Ishikawa (cell line): ENCODE measurements around the gene DMP1.

Experiments
- CEBPB ChIP-seq: IDR thresholded peaks from 2 replicates; pipeline ENCODE4 v1.6.1; 2012
- CREB1 ChIP-seq: IDR thresholded peaks from 2 replicates; pipeline ENCODE4 v1.6.1; 2012; ENCODE audit warnings: low read depth
- EGR1 ChIP-seq: IDR thresholded peaks from 2 replicates; pipeline ENCODE4 v1.6.1; 2012
- EP300 ChIP-seq: IDR thresholded peaks from 2 replicates; pipeline ENCODE4 v1.6.1; 2012; ENCODE audit warnings: borderline replicate concordance
- FOXM1 ChIP-seq: IDR thresholded peaks from 2 replicates; pipeline ENCODE4 v1.6.1; 2012; ENCODE audit warnings: low read depth, borderline replicate concordance
- NFIC ChIP-seq: IDR thresholded peaks from 2 replicates; pipeline ENCODE4 v1.6.1; 2012
- RAD21 ChIP-seq: IDR thresholded peaks from 2 replicates; pipeline ENCODE4 v1.6.1; 2012; ENCODE audit warnings: low read depth
- TAF1 ChIP-seq: IDR thresholded peaks from 2 replicates; pipeline ENCODE4 v1.6.1; 2012; ENCODE audit warnings: low read depth, mild to moderate bottlenecking
- TCF12 ChIP-seq: IDR thresholded peaks from 2 replicates; pipeline ENCODE4 v1.6.1; 2012; ENCODE audit warnings: low read depth
- TEAD4 ChIP-seq: IDR thresholded peaks from 2 replicates; pipeline ENCODE4 v1.6.1; 2012
- YY1 ChIP-seq: IDR thresholded peaks from 2 replicates; pipeline ENCODE4 v1.6.1; 2012; ENCODE audit warnings: low read depth
- ZBTB7A ChIP-seq: IDR thresholded peaks from 2 replicates; pipeline ENCODE4 v1.6.1; 2012; ENCODE audit warnings: low read depth
- TF ChIP-seq, protein P1 (sequence below): IDR thresholded peaks from 2 replicates; pipeline ENCODE4 v1.6.1; 2012; ENCODE audit warnings: low read depth, mild to moderate bottlenecking
- TF ChIP-seq, protein P2 (sequence below): IDR thresholded peaks from 2 replicates; pipeline ENCODE4 v1.6.1; 2012
- TF ChIP-seq, protein P3 (sequence below): IDR thresholded peaks from 2 replicates; pipeline ENCODE4 v1.6.1; 2012

DMP1 gene

DNA sequence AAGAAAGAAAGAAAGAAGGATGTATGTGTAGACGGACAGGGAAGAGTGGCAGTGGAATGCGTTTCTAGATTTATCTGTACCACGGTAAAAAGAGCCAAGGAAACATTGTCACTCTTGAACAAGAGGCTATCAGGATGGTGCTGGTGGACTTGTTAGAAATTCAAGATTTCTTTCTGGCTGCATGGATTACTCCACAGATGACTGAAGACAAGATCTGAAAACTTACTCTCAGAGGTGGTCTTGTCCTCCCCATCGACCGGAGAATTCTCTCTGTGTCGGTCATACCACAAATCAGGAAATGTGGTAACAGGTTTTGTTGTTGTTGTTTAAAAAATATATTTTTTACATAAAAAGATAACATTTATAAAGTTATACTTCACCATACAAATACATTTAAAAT is 30.0 kb upstream of the DMP1 start:
- TF ChIP-seq EGR1 (no peak), TCF12 (no peak), TAF1 (no peak), NFIC (no peak), CEBPB (no peak), ZBTB7A (no peak)
- TF ChIP-seq, protein P1, sequence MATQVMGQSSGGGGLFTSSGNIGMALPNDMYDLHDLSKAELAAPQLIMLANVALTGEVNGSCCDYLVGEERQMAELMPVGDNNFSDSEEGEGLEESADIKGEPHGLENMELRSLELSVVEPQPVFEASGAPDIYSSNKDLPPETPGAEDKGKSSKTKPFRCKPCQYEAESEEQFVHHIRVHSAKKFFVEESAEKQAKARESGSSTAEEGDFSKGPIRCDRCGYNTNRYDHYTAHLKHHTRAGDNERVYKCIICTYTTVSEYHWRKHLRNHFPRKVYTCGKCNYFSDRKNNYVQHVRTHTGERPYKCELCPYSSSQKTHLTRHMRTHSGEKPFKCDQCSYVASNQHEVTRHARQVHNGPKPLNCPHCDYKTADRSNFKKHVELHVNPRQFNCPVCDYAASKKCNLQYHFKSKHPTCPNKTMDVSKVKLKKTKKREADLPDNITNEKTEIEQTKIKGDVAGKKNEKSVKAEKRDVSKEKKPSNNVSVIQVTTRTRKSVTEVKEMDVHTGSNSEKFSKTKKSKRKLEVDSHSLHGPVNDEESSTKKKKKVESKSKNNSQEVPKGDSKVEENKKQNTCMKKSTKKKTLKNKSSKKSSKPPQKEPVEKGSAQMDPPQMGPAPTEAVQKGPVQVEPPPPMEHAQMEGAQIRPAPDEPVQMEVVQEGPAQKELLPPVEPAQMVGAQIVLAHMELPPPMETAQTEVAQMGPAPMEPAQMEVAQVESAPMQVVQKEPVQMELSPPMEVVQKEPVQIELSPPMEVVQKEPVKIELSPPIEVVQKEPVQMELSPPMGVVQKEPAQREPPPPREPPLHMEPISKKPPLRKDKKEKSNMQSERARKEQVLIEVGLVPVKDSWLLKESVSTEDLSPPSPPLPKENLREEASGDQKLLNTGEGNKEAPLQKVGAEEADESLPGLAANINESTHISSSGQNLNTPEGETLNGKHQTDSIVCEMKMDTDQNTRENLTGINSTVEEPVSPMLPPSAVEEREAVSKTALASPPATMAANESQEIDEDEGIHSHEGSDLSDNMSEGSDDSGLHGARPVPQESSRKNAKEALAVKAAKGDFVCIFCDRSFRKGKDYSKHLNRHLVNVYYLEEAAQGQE: no peak
- TF ChIP-seq, protein P2, sequence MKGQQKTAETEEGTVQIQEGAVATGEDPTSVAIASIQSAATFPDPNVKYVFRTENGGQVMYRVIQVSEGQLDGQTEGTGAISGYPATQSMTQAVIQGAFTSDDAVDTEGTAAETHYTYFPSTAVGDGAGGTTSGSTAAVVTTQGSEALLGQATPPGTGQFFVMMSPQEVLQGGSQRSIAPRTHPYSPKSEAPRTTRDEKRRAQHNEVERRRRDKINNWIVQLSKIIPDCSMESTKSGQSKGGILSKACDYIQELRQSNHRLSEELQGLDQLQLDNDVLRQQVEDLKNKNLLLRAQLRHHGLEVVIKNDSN: no peak
- TF ChIP-seq, protein P3, sequence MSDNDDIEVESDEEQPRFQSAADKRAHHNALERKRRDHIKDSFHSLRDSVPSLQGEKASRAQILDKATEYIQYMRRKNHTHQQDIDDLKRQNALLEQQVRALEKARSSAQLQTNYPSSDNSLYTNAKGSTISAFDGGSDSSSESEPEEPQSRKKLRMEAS: no peak

DNA sequence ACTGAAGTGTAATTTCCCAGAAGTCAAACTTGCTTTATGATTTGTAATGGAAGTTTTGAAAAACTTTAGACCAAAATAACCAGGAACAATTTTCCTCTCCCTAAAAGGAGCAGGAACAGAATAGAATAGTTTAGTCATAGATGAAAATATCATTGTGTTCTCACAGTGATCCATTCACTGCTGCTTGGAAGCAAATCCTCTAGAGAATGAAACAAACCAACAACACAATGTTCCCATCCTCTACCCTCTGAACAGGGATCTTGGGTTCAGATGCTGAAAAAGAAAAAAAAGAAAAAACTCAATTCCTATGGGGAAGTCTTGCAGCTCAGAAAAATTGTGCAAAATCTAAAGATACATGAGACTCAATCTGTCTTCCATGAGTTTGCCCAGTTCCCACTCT is 29.6 kb upstream of the DMP1 start:
- no peak for TF ChIP-seq CEBPB
- TF ChIP-seq, protein P3: no peak

DNA sequence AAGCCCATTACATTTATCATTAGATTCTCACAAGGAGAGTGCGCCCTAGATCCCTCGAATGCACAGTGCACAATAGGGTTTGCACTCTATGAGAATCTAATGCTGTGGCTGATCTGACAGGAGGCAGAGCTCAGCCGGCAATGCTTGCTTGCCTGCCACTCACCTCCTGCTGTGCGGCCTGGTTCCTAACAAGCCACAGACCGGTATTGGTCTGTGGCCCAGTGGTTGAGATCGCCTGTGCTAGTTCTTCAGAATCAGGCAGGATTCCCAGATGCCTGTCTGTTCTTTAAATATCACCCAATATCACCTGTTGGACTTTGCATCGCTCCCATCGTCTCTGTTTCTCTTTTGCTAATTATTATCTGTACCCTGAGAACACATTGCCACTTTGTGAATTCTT is 27.8 kb upstream of the DMP1 start:
- TF ChIP-seq, protein P1: no peak
- no peak for TF ChIP-seq ZBTB7A
- no peak for TF ChIP-seq TCF12
- no peak for TF ChIP-seq TAF1
- no peak for TF ChIP-seq EP300
- TF ChIP-seq, protein P2: no peak
- no peak for TF ChIP-seq NFIC
- TF ChIP-seq CREB1: no peak
- TF ChIP-seq EGR1: no peak
- TF ChIP-seq RAD21: no peak
- TF ChIP-seq, protein P3: no peak
- no peak for TF ChIP-seq CEBPB
- TF ChIP-seq FOXM1: no peak
- no peak for TF ChIP-seq YY1
- no peak for TF ChIP-seq TEAD4

DNA sequence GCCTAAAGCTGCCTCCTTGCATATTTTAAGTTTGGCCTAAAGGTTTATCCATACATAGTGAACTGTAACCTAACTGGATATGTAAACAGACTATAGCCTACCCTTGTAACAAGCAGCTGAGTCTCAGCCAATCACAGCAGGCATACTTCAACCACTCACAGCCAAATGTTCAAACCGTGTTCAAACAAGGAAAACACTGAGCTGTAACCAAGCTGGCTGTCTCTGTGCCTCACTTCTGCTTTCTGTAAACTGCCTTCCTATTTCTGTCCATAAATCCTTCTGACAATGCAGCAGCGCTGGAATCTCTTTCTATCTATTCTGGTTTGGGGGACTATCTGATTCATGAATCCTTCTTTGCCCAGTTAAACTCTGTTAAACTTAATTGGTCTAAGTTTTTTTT is 25.4 kb upstream of the DMP1 start:
- TF ChIP-seq EP300 (no peak), TAF1 (no peak), TEAD4 (no peak), TCF12 (no peak), CEBPB (no peak), NFIC (no peak), YY1 (no peak), ZBTB7A (no peak), RAD21 (no peak)

DNA sequence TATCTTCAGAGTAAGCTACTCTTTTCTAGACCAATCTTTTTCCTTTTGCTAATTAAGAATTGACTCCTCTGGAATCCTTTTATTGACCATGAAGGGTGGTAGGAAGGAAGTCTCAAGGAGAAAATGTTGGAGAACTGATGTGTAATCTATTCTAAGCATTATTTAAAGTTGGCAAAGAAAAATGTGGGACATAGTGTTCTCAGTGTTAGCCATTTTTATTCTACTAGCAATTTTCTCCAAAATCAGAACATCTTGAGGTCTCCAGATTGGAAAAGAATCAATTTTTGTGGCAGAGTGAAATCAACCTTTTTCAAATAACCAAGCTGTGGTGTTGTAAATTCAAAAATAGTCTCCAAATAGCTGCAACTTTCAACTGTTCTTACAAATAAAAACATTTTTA is 18.4 kb upstream of the DMP1 start:
- no peak for TF ChIP-seq TCF12

DNA sequence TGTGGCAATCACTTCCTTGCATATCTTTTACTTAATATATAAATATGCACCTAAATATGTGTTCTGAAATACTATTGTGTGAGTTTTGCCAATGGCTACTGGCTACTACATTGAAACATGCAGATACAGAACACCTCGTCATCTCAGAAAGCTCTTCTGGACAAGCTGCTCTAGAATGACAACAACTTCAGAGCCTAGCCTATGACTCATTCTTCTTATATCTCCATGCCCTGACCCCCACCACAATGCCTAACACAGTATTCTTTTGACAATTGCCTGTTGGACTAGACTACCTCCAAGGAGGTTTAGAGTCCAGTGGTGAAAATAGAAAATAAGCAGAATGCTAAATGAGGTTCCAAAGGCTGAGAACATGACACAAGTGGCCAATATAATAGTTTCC is 17.6 kb upstream of the DMP1 start:
- no peak for TF ChIP-seq CREB1
- no peak for TF ChIP-seq CEBPB

DNA sequence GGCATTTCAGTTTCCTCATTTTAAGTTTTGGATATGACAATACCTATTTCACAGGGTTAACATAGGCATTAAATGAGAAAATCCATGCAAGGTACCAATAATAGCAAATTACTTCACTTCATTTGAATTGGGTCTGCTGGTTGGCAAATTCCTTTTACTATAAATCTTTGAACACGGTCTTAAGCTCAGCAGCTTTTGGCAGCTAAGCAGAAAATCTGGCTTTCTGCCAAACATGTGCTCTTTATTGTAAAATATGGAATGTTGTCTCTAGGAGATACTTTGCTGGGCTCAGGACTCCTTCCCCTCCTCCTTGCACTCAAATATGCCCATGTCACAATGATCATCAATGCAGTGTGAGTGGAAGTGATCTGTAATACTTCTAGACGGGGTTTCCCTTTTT is 16.8 kb upstream of the DMP1 start:
- TF ChIP-seq TAF1 (no peak), TCF12 (no peak), CREB1 (no peak), NFIC (peak; percentile 81)

DNA sequence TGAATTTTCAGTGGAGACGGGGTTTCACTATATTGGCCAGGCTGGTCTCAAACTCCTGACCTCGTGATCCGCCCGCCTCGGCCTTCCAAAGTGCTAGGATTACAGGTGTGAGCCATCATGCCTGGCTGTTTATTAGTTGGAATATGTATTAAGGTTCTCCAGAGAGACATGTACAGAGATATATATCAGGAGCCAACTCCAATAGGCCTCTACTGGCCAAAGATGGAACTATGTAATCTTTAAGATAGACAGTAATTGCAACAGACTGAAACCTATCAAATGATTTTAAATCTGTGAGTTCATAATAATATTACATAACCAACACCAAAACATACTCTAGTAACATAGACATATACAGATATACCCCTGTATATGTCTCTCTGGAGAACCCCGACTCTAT is 5.8 kb upstream of the DMP1 start:
- TF ChIP-seq YY1 (no peak), EP300 (no peak), TCF12 (no peak), FOXM1 (no peak), CEBPB (no peak), TAF1 (no peak)
- TF ChIP-seq, protein P3: no peak
- TF ChIP-seq, protein P1: no peak
- TF ChIP-seq, protein P2: no peak
